Body of pancreas (tissue), 4 donors: ENCODE measurements around the gene C9orf72. TPM values are rescaled to one million over a fixed set of nuclear protein-coding genes. Genes with fewer than 3 reads are reported as not detected.
A peak's percentile ranks its signal among the peaks of the same experiment; 100 is the strongest.

ENCODE experiments used
- ATAC-seq: fragments of 150-250 bp; one replicate; pipeline ENCODE4 v1.9.1; 2016
- DNase-seq, 4 donors: peaks; one replicate each; pipeline ENCODE4 v3.0.0-alpha.2; 2019
- H3K27ac ChIP-seq, 4 donors: fragments of 200-600 bp; sonication (generic); 1 replicate in 3 of 4; 2 replicates in 1 of 4; pipeline versions ENCODE4 v1.5.1 to v1.6.1; 2016 to 2019; ENCODE audit warnings: mild to moderate bottlenecking in 1 of 4, mixed read lengths in 1 of 4, moderate library complexity in 1 of 4
- H3K27me3 ChIP-seq, 2 donors: fragments of 200-600 bp; sonication (generic); one replicate each; pipeline ENCODE4 v1.6.0; 2016; ENCODE audit warnings: mild to moderate bottlenecking in 1 of 2
- H3K36me3 ChIP-seq, 2 donors: fragments of 200-600 bp; sonication (generic); replicated peaks in 1 of 2; 2 replicates each; pipeline ENCODE4 v1.5.1; 2016; ENCODE audit warnings: low read depth in 2 of 2; ENCODE audit not compliant: insufficient read depth in 1 of 2
- H3K4me1 ChIP-seq: fragments of 200-600 bp; sonication (generic); one replicate; pipeline ENCODE4 v1.6.0; 2016
- H3K4me3 ChIP-seq, 2 donors: fragments of 200-600 bp; sonication (generic); 1 replicate in 1 of 2; 2 replicates in 1 of 2; pipeline ENCODE4 v1.5.1; 2016 to 2019
- H3K9me3 ChIP-seq, 3 donors: fragments of 200-600 bp; sonication (generic); 1 replicate in 2 of 3; 2 replicates in 1 of 3; pipeline ENCODE4 v1.5.1; 2016
- CTCF ChIP-seq, 7 experiments: fragments of 450-650 bp in 4 of 7; fragments of 200-600 bp in 3 of 7; sonication (generic) in 3 of 7; IDR thresholded peaks; one replicate each; pipeline ENCODE4 v1.5.1; 2016 to 2019; ENCODE audit warnings: antibody characterized with exemption in 7 of 7
- POLR2A ChIP-seq, 3 donors: fragments of 450-650 bp; IDR thresholded peaks; one replicate each; pipeline ENCODE4 v1.6.1; 2016; ENCODE audit warnings: antibody characterized with exemption in 3 of 3, mild to moderate bottlenecking in 2 of 3
- WGBS, 2 donors: methylation state at CpG; one replicate each; pipeline ENCODE4 v1.1.5; 2017; 5-methylcytosine and 5-hydroxymethylcytosine counted together
- intact Hi-C: fragments of 100-400 bp; cut with DNase I; formaldehyde crosslinking; loops from one replicate; pipeline ENCODE4 v1.15.1; 2023
- total RNA-seq, 2 donors: library from RNA; depleted of rRNA; stranded (reverse); fragments of >200 nt; gene quantifications; one replicate each; pipeline ENCODE4 v1.1.0, GENCODE V29; 2016

The C9orf72 gene
- total RNA-seq, 2 donors from 2014 or later = 13.5 to 20.5 TPM

- intact Hi-C loops = no loop called here
- DNase-seq = peak; percentile 35 to 69 (median 46)
- TF ChIP-seq CTCF (IDR thresholded peaks at IDR 0.05) (no peak), POLR2A (IDR thresholded peaks at IDR 0.05) (peak in 2 of 3 donors; percentile 39 to 62)
- ATAC-seq = peak; percentile 30
- no peaks in the 10 kb centered on the region for H3K36me3 ChIP-seq
- peak overlapping the region; percentile 80 to 98 (median 94) for H3K27ac ChIP-seq
- H3K27me3 ChIP-seq = no peaks in the 10 kb centered on the region
- H3K4me1 ChIP-seq = peaks cover 32% of the 10 kb centered on the region
- H3K9me3 ChIP-seq = no peaks in the 10 kb centered on the region
- H3K4me3 ChIP-seq = peak overlapping the region; percentile 48 to 55
- 0% methylated on average over 6 of the region's 6 CpGs for WGBS, 2 donors
These were observed 739 bp downstream of the C9orf72 start for GRCh38 chr9:27572566-27572917.

- peak in 2 of 4 donors; percentile 10 to 16 for DNase-seq
- Histone ChIP-seq H3K9me3 (no peaks in the 10 kb centered on the region), H3K27me3 (no peaks in the 10 kb centered on the region), H3K27ac (peak overlapping the region; percentile 27 to 98 (median 94)), H3K36me3 (no peaks in the 10 kb centered on the region), H3K4me1 (peaks cover 32% of the 10 kb centered on the region), H3K4me3 (no peak overlapping the region)
- 12% methylated on average over 3 of the region's 3 CpGs for WGBS, 2 donors
- no peak for TF ChIP-seq POLR2A (IDR thresholded peaks at IDR 0.05)
- TF ChIP-seq CTCF (IDR thresholded peaks at IDR 0.05) = no peak
- ATAC-seq = no peak
- intact Hi-C loops = no loop called here
These were observed 1.2 kb downstream of the C9orf72 start for GRCh38 chr9:27572061-27572460.

GRCh38 chr9:27571011-27571410 lies 2.3 kb downstream of the C9orf72 start:
- intact Hi-C loops = no loop called here
- 81 to 84% methylated on average over 4 of the region's 4 CpGs for WGBS, 2 donors

GRCh38 chr9:27569406-27569805 lies 3.9 kb downstream of the C9orf72 start:
- Histone ChIP-seq H3K27me3 (no peaks in the 10 kb centered on the region), H3K27ac (no peak overlapping the region), H3K4me1 (peaks cover 26% of the 10 kb centered on the region), H3K9me3 (no peaks in the 10 kb centered on the region), H3K4me3 (no peak overlapping the region), H3K36me3 (peaks cover 0 to 2% of the 10 kb centered on the region in 2 donors)
- 37 to 51% methylated on average over 2 of the region's 2 CpGs for WGBS, 2 donors
- TF ChIP-seq POLR2A (IDR thresholded peaks at IDR 0.05) (no peak), CTCF (IDR thresholded peaks at IDR 0.05) (no peak)
- DNase-seq = no peak
- intact Hi-C loops = no loop called here
- no peak for ATAC-seq

More at GRCh38 chr9:27571011-27571410, 2.3 kb downstream of the C9orf72 start:
- no peak for ATAC-seq
- H3K4me3 ChIP-seq = no peak overlapping the region
- no peak for TF ChIP-seq CTCF (IDR thresholded peaks at IDR 0.05)
- TF ChIP-seq POLR2A (IDR thresholded peaks at IDR 0.05) = no peak
- DNase-seq = no peak
- H3K27me3 ChIP-seq = no peaks in the 10 kb centered on the region
- no peaks in the 10 kb centered on the region for H3K9me3 ChIP-seq
- peaks cover 0 to 2% of the 10 kb centered on the region in 2 donors for H3K36me3 ChIP-seq
- H3K27ac ChIP-seq = no peak overlapping the region
- H3K4me1 ChIP-seq = peaks cover 32% of the 10 kb centered on the region

GRCh38 chr9:27566118-27566517 lies 7.2 kb downstream of the C9orf72 start:
- DNase-seq (no peak), ATAC-seq (no peak)
- no peak for TF ChIP-seq POLR2A (IDR thresholded peaks at IDR 0.05)
- TF ChIP-seq CTCF (IDR thresholded peaks at IDR 0.05) = no peak
- peaks cover 8% of the 10 kb centered on the region for H3K4me1 ChIP-seq
- H3K4me3 ChIP-seq = no peak overlapping the region
- peaks cover 0 to 2% of the 10 kb centered on the region in 2 donors for H3K36me3 ChIP-seq
- 88 to 97% methylated on average over 1 of the region's 1 CpG for WGBS, 2 donors
- H3K27ac ChIP-seq = peak overlapping the region in 1 of 4 donors; percentile 26
- H3K27me3 ChIP-seq = no peaks in the 10 kb centered on the region
- no peaks in the 10 kb centered on the region for H3K9me3 ChIP-seq
- intact Hi-C loops = no loop called here
